ENCODE results near the gene DZIP3.

The DZIP3 gene

DNA sequence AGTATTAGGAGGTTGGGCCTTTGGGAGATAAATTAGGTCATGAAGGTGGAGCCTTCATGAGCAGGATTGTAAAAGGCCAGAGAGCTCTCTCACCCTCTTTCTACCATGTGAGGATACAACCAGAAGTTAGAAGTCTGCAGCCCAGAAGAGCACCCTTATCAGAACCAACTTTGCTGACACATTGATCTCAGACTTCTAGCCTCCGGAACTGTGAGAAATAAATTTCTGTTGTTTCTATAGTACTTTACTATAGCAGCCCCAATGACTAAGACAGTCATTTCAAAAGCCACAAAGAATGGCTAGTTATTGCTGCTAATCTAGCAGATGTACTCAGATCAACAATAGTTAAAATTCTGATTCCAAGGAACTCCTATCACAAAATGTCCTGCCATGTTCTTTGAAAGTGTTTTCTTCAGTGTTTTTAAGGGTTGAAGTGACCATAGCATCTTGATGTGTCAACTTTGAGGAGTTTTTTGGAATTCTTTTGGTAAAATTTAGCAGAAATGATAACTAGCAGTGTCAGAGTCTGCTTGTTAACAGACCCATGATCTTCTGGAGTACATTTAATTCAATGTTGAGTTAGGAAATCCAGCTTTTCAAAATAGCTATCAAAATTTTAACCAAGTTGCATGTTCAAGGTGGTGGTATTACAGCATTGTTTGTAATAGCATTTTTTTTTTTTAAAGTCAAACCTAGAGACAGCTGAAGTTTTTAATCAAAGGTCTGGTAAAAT lies 10.3 kb downstream of the DZIP3 start:
- H3K27ac ChIP-seq, result no peak overlapping the region
- TF ChIP-seq, protein P1, sequence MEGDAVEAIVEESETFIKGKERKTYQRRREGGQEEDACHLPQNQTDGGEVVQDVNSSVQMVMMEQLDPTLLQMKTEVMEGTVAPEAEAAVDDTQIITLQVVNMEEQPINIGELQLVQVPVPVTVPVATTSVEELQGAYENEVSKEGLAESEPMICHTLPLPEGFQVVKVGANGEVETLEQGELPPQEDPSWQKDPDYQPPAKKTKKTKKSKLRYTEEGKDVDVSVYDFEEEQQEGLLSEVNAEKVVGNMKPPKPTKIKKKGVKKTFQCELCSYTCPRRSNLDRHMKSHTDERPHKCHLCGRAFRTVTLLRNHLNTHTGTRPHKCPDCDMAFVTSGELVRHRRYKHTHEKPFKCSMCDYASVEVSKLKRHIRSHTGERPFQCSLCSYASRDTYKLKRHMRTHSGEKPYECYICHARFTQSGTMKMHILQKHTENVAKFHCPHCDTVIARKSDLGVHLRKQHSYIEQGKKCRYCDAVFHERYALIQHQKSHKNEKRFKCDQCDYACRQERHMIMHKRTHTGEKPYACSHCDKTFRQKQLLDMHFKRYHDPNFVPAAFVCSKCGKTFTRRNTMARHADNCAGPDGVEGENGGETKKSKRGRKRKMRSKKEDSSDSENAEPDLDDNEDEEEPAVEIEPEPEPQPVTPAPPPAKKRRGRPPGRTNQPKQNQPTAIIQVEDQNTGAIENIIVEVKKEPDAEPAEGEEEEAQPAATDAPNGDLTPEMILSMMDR (conservative IDR thresholded peaks at IDR 0.05), result no peak

- H3K27ac ChIP-seq, result no peak overlapping the region
- TF ChIP-seq, protein P1 (conservative IDR thresholded peaks at IDR 0.05), result no peak
These were observed 12.9 kb downstream of the DZIP3 start for GRCh38 chr3:108602249-108602934.

GRCh38 chr3:108602935-108603294 lies 13.4 kb downstream of the DZIP3 start:
- no peak overlapping the region for H3K27ac ChIP-seq
- TF ChIP-seq, protein P1 (conservative IDR thresholded peaks at IDR 0.05), result no peak

- TF ChIP-seq, protein P1 (conservative IDR thresholded peaks at IDR 0.05), result no peak
- no peak overlapping the region for H3K27ac ChIP-seq
These were observed 14.2 kb downstream of the DZIP3 start for GRCh38 chr3:108603691-108604090.

DNA sequence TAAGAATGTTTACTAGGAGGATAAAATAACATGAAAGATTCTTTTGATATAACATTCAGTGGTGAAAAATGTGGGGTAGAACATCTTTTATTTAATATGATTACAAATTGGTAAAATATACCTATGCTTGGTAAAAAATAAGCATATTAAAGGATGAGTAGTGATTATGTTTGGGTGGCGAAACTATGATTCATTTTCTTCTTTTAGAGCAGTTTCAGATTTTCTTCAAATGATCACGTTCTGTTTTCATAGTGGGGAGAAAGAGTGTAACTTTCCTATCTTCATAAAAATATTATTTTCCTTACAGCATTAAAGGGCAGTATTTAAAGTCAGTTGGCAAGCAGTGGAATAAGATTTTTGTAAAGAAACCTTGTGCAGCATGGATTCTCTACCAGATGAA lies 15.5 kb downstream of the DZIP3 start:
- H3K27ac ChIP-seq, result no peak overlapping the region
- TF ChIP-seq, protein P1 (conservative IDR thresholded peaks at IDR 0.05), result no peak

DNA sequence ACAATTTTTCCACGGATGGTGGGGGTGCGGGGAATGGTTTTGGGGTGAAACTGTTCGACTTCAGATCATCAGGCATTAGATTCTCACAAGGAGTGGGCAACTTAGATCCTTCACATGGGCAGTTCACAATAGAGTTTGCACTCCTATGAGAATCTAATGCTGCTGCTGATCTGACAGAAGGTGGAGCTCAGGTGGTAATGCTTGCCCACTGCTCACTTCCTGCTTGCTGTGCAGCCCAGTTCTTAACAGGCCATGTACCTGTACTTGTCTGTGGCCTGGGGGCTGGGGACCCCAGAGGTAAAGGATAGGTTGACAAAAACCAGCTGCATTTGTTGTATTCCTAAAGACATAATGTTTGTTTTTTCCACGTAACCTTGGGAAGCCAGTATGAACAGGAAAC lies 16.0 kb downstream of the DZIP3 start:
- TF ChIP-seq, protein P1 (conservative IDR thresholded peaks at IDR 0.05), result no peak

GRCh38 chr3:108608750-108609149 lies 19.2 kb downstream of the DZIP3 start:
- H3K27ac ChIP-seq, result no peak overlapping the region
- TF ChIP-seq, protein P1 (conservative IDR thresholded peaks at IDR 0.05), result no peak

More for the DNA sequence above, 16.0 kb downstream of the DZIP3 start:
- no peak overlapping the region for H3K27ac ChIP-seq
